Activated T-helper 1 cell treated with anti-CD3 and anti-CD28 coated beads, Interleukin-12 subunit alpha, Interleukin-12 subunit beta, Interleukin-2, Interleukin-4 antibody, amounts not matched to agents 30 ng/mL and 10 ng/mL and 1 ng/mL, durations not matched to agents 14 hours and 24 hours and 36 hours (primary cell): ENCODE data around the gene CTRB1. TPM values are rescaled to one million over a fixed set of nuclear protein-coding genes. Genes with fewer than 3 reads are reported as not detected.

ENCODE experiments used
- DNase-seq: peaks from one replicate; pipeline ENCODE4 v3.0.0; 2021; ENCODE audit warnings: low spot score
- H3K27ac Mint-ChIP-seq: one replicate; pipeline ENCODE4 v1.8.0; 2021; ENCODE audit warnings: mild to moderate bottlenecking, mixed read lengths
- H3K27me3 Mint-ChIP-seq: one replicate; pipeline ENCODE4 v1.8.0; 2022; ENCODE audit warnings: mild to moderate bottlenecking, moderate library complexity, mixed read lengths; ENCODE audit not compliant: insufficient read depth
- H3K36me3 Mint-ChIP-seq: one replicate; pipeline ENCODE4 v1.8.0; 2021; ENCODE audit warnings: low read depth, mixed read lengths
- H3K4me1 Mint-ChIP-seq: one replicate; pipeline ENCODE4 v1.8.0; 2021; ENCODE audit warnings: low read depth, mixed read lengths
- H3K4me3 Mint-ChIP-seq: one replicate; pipeline ENCODE4 v1.8.0; 2021; ENCODE audit warnings: mild to moderate bottlenecking, moderate library complexity, mixed read lengths
- H3K9me3 Mint-ChIP-seq: one replicate; pipeline ENCODE4 v1.8.0; 2021; ENCODE audit warnings: mixed read lengths
- intact Hi-C: fragments of 100-400 bp; cut with micrococcal nuclease; formaldehyde crosslinking; loops from one replicate; pipeline ENCODE4 v1.15.1; 2024
- total RNA-seq: library from RNA; stranded (reverse); gene quantifications from 2 replicates; pipeline ENCODE4 v1.2.3, GENCODE V29; 2022

CTRB1 gene
- total RNA-seq, 1 donor from 2014 or later = not detected

- H3K4me1 Mint-ChIP-seq = no peaks in the 10 kb centered on the region
- no peak for DNase-seq
- peaks cover 32% of the 10 kb centered on the region for H3K27me3 Mint-ChIP-seq
- H3K4me3 Mint-ChIP-seq = no peak within 1 kb of the TSS
- intact Hi-C loops = no loop called here
- H3K9me3 Mint-ChIP-seq = no peaks in the 10 kb centered on the region
- no peak within 1 kb of the TSS for H3K27ac Mint-ChIP-seq
- no peaks in the 10 kb centered on the region for H3K36me3 Mint-ChIP-seq
Measured at GRCh38 chr16:75251280-75252048, 32.7 kb downstream of the CTRB1 start, which contains the start of gene BCAR1. Gene BCAR1 (minus strand): TSS chr16:75251624. CDS start chr16:75251482, 142 bp downstream.

DNA sequence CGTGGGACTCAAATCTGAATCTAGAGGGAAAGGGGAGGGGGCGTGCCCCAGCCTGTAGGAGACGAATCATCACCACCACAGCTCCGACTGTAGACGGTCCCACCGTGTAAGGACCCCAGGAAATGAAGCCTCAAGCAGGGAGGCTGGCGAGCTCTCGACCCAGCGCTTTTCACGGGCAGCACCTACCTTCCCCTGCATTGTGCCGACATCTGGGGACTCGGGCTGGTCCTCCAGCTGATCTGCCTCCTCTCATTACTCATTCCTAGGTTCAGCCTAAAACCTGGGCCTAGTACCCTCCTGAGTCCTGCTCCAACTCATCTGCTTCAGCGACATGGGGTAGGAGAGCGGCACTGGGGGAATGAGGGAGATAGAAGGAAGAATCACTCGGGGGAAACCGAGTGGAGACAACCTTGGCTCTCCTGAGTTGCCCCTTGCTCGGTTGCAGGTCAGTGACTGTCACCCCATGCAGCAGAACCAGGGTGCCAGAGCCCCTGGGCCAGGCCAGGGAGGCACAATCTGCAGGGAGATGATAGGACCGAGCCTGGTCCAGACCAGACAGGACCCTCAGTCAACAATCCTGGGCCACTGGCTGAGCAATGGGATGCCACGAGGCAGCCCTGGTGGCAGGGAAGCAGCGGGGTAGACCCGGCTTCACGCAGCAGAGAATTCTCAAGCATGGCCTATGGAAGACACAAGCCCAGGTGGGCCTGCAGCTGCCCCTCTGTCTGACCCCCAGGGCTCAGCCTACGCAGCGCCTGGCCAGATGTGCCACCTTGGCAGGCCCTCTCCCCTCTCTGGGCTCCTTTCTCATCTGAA is 33.5 kb downstream of the CTRB1 start:
- Mint-ChIP-seq H3K4me1 (no peaks in the 10 kb centered on the region), H3K27me3 (peaks cover 32% of the 10 kb centered on the region), H3K36me3 (no peaks in the 10 kb centered on the region), H3K4me3 (no peak overlapping the region), H3K27ac (no peak overlapping the region), H3K9me3 (no peaks in the 10 kb centered on the region)
- intact Hi-C loops = no loop called here
- no peak for DNase-seq

GRCh38 chr16:75252946-75253911 is 34.4 kb downstream of the CTRB1 start:
- intact Hi-C loops = no loop called here
- Mint-ChIP-seq H3K9me3 (no peaks in the 10 kb centered on the region), H3K27me3 (peaks cover 27% of the 10 kb centered on the region), H3K27ac (no peak overlapping the region), H3K4me1 (no peaks in the 10 kb centered on the region), H3K4me3 (no peak overlapping the region), H3K36me3 (no peaks in the 10 kb centered on the region)
- no peak for DNase-seq

- Mint-ChIP-seq H3K27me3 (peaks cover 26% of the 10 kb centered on the region), H3K4me1 (no peaks in the 10 kb centered on the region), H3K27ac (no peak overlapping the region), H3K4me3 (no peak overlapping the region), H3K9me3 (no peaks in the 10 kb centered on the region), H3K36me3 (no peaks in the 10 kb centered on the region)
- intact Hi-C loops = no loop called here
- DNase-seq = no peak
Measured at GRCh38 chr16:75254359-75254837, 35.6 kb downstream of the CTRB1 start.

- Mint-ChIP-seq H3K9me3 (no peaks in the 10 kb centered on the region), H3K27ac (no peak overlapping the region), H3K4me1 (no peaks in the 10 kb centered on the region), H3K36me3 (no peaks in the 10 kb centered on the region), H3K27me3 (peaks cover 22% of the 10 kb centered on the region), H3K4me3 (no peak overlapping the region)
- DNase-seq = no peak
- intact Hi-C loops = no loop called here
Measured at GRCh38 chr16:75256059-75256571, 37.3 kb downstream of the CTRB1 start.

- Mint-ChIP-seq H3K4me1 (no peaks in the 10 kb centered on the region), H3K36me3 (no peaks in the 10 kb centered on the region), H3K27ac (no peak overlapping the region), H3K27me3 (peaks cover 20% of the 10 kb centered on the region), H3K4me3 (no peak overlapping the region), H3K9me3 (no peaks in the 10 kb centered on the region)
- intact Hi-C loops = no loop called here
- no peak for DNase-seq
Measured at GRCh38 chr16:75256696-75257343, 38.0 kb downstream of the CTRB1 start.

- H3K9me3 Mint-ChIP-seq = no peaks in the 10 kb centered on the region
- no peaks in the 10 kb centered on the region for H3K4me1 Mint-ChIP-seq
- no peak overlapping the region for H3K4me3 Mint-ChIP-seq
- H3K36me3 Mint-ChIP-seq = no peaks in the 10 kb centered on the region
- H3K27ac Mint-ChIP-seq = no peak overlapping the region
- peaks cover 15% of the 10 kb centered on the region for H3K27me3 Mint-ChIP-seq
- DNase-seq = no peak
- intact Hi-C loops = no loop called here
Measured at GRCh38 chr16:75257886-75258806, 39.4 kb downstream of the CTRB1 start.

DNA sequence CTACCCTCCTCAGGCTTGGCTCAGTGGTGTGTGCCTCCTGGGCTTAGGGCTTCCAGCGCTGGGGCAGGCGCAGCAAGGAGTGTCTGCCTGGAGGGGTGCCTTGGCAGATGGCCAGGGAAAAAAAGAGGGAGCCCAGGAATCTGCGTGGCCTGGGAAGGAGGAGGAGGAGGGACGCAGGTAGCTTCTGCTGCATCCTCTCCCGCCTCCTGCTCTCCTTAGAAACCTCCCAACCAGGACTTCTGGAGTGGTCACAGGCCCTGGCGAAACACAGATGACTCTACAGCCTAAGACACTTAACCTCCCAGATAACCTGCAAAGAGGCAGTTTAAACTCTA is 40.0 kb downstream of the CTRB1 start:
- no peak for DNase-seq
- H3K27ac Mint-ChIP-seq = no peak overlapping the region
- no peaks in the 10 kb centered on the region for H3K9me3 Mint-ChIP-seq
- H3K4me1 Mint-ChIP-seq = no peaks in the 10 kb centered on the region
- intact Hi-C loops = no loop called here
- H3K36me3 Mint-ChIP-seq = no peaks in the 10 kb centered on the region
- no peak overlapping the region for H3K4me3 Mint-ChIP-seq
- H3K27me3 Mint-ChIP-seq = peaks cover 20% of the 10 kb centered on the region

GRCh38 chr16:75260851-75261589 is 42.2 kb downstream of the CTRB1 start:
- H3K4me3 Mint-ChIP-seq = no peak overlapping the region
- H3K4me1 Mint-ChIP-seq = no peaks in the 10 kb centered on the region
- H3K27ac Mint-ChIP-seq = no peak overlapping the region
- intact Hi-C loops = no loop called here
- peaks cover 28% of the 10 kb centered on the region for H3K27me3 Mint-ChIP-seq
- no peaks in the 10 kb centered on the region for H3K9me3 Mint-ChIP-seq
- DNase-seq = no peak
- H3K36me3 Mint-ChIP-seq = no peaks in the 10 kb centered on the region

DNA sequence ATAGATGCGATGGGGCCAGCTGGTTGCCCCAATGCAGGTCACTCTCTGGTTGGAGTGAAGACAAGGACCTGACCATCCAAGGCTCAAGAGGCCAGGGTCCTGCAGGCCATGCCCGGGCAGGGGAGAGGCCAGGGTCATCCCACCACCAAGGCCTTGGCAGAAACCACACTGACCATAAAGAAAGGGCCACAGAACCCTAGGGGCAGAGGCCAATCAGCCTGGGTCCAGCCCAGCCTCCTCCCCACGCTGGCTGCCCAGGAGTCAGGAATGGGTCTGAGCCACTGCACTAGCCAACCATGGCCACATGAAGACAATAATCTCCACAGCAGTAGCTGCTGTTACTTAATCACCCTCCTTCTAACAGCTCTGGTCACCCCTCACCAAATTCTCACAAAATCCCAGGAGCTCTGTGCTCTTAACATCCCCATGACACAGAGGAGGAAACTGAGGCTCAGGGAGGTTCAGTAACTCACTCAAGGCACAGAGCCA is 42.8 kb downstream of the CTRB1 start:
- H3K4me1 Mint-ChIP-seq = no peaks in the 10 kb centered on the region
- no peaks in the 10 kb centered on the region for H3K36me3 Mint-ChIP-seq
- no peak overlapping the region for H3K27ac Mint-ChIP-seq
- no peak overlapping the region for H3K4me3 Mint-ChIP-seq
- DNase-seq = no peak
- intact Hi-C loops = no loop called here
- H3K27me3 Mint-ChIP-seq = peaks cover 32% of the 10 kb centered on the region
- H3K9me3 Mint-ChIP-seq = no peaks in the 10 kb centered on the region
